ENCODE data around the gene CAMK4. TPM values are rescaled to one million over a fixed set of nuclear protein-coding genes. Genes with fewer than 3 reads are reported as not detected.

Gene CAMK4
- total and polyA plus RNA-seq, 11 donors, result 0.02 to 3.7 (median 0.32) TPM; not detected in 3

GRCh38 chr5:111488353-111488752, 264.2 kb downstream of the CAMK4 start:
- no peaks in the 10 kb centered on the region for H3K4me1 ChIP-seq
- no peak for TF ChIP-seq POLR2A (IDR thresholded peaks at IDR 0.05)
- TF ChIP-seq CTCF (IDR thresholded peaks at IDR 0.05), result no peak
- H3K27ac ChIP-seq, result no peak overlapping the region

GRCh38 chr5:111493031-111493430, 268.8 kb downstream of the CAMK4 start:
- no peak overlapping the region for H3K4me3 ChIP-seq
- intact Hi-C loops (cut with DNase I), result no loop called here
- no peak for ATAC-seq
- no peak for DNase-seq
- peaks cover 0 to 5% (median 0%) of the 10 kb centered on the region in 9 donors for H3K36me3 ChIP-seq
- H3K4me1 ChIP-seq, result peaks cover 0 to 3% (median 0%) of the 10 kb centered on the region in 12 donors
- H3K27me3 ChIP-seq, result no peaks in the 10 kb centered on the region
- TF ChIP-seq CTCF (IDR thresholded peaks at IDR 0.05) (no peak), POLR2A (IDR thresholded peaks at IDR 0.05) (no peak)
- no peak overlapping the region for H3K27ac ChIP-seq
- H3K9me3 ChIP-seq, result no peaks in the 10 kb centered on the region
- WGBS, 4 donors, result 42 to 61% (median 55%) methylated on average over 2 of the region's 2 CpGs

More at GRCh38 chr5:111488353-111488752, 264.2 kb downstream of the CAMK4 start:
- H3K27me3 ChIP-seq, result no peaks in the 10 kb centered on the region
- no peaks in the 10 kb centered on the region for H3K9me3 ChIP-seq
- no peak overlapping the region for H3K4me3 ChIP-seq
- ATAC-seq, result no peak
- DNase-seq, result no peak
- no peaks in the 10 kb centered on the region for H3K36me3 ChIP-seq
- intact Hi-C loops (cut with DNase I), result no loop called here

DNA sequence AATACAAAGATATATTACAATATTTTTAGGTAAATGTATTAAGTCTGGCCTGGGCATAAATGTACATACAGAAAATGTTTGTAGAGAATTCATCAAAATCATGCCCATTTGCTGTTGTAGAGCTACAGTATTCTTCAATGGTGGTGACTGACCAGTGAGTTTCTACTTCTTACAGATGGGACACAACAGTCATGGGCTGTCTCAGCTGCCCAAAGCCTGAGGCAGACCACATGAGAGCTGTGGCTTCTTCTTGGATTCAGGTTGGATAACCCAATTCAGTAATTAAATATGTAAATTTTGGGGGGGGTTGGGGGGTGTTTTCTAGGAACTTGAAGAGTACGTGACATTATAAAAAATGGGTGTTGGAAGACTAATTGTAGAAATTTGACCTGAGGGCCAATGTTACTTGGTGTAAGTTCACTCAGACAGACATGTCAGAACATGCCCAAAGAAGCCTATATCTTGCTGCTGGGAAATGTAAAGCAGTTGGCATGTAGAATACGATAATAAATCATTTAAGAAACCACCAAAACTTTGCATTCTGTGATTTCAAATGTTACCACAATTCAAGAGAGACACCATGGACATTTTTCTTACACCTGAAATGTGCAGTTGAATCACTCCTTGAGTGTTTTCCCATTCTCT, 270.3 kb downstream of the CAMK4 start:
- WGBS, 4 donors, result 95 to 99% (median 97%) methylated on average over 2 of the region's 2 CpGs
- H3K27ac ChIP-seq, result no peak overlapping the region
- no peaks in the 10 kb centered on the region for H3K27me3 ChIP-seq
- H3K36me3 ChIP-seq, result peaks cover 0 to 20% (median 8%) of the 10 kb centered on the region in 9 donors
- H3K4me1 ChIP-seq, result peaks cover 0 to 12% (median 0%) of the 10 kb centered on the region in 12 donors
- no peak for TF ChIP-seq CTCF (IDR thresholded peaks at IDR 0.05)
- TF ChIP-seq POLR2A (IDR thresholded peaks at IDR 0.05), result no peak
- intact Hi-C loops (cut with DNase I), result no loop called here
- no peak overlapping the region for H3K4me3 ChIP-seq
- no peaks in the 10 kb centered on the region for H3K9me3 ChIP-seq
- DNase-seq (no peak), ATAC-seq (no peak)

GRCh38 chr5:111495159-111495558, 271.0 kb downstream of the CAMK4 start:
- intact Hi-C loops (cut with DNase I), result no loop called here
- TF ChIP-seq POLR2A (IDR thresholded peaks at IDR 0.05) (no peak), CTCF (IDR thresholded peaks at IDR 0.05) (no peak)
- 86 to 100% (median 94%) methylated on average over 1 of the region's 1 CpG for WGBS, 4 donors
- Histone ChIP-seq H3K27ac (no peak overlapping the region), H3K9me3 (no peaks in the 10 kb centered on the region), H3K4me3 (no peak overlapping the region), H3K27me3 (no peaks in the 10 kb centered on the region), H3K4me1 (peaks cover 0 to 12% (median 0%) of the 10 kb centered on the region in 12 donors), H3K36me3 (peaks cover 0 to 26% (median 15%) of the 10 kb centered on the region in 9 donors)
- DNase-seq (no peak), ATAC-seq (no peak)
